ENCODE data around the gene ZMYND15.

The ZMYND15 gene

DNA sequence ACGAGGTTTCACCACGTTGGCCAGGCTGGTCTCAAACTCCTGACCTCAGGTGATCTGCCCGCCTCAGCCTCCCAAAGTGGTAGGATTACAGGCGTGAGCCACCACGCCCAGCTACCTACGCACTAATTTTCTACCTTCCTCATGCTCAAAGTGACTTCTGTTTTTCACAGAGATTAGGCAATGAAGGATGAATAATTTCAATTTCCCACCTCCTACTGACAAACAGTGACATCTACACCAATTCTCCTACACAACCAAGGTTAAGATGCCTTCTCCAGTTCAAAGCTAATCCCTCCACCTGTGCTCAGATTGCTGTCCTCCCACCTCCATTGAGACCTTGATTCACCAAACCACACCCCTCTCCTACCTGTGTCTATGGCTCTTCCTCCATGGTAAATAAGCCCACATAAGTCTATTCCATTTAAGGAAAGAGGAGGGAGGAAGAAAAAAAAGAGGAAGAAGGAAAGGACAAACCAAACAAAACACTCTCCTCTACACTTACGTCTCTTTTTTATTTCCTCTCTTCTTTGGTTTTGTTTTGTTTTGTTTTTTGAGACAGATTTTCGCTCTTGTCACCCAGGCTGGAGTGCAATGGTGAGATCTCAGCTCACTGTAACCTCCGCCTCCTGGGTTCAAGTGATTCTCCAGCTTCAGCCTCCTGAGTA is 13.9 kb upstream of the ZMYND15 start:
- TF ChIP-seq, protein P1, sequence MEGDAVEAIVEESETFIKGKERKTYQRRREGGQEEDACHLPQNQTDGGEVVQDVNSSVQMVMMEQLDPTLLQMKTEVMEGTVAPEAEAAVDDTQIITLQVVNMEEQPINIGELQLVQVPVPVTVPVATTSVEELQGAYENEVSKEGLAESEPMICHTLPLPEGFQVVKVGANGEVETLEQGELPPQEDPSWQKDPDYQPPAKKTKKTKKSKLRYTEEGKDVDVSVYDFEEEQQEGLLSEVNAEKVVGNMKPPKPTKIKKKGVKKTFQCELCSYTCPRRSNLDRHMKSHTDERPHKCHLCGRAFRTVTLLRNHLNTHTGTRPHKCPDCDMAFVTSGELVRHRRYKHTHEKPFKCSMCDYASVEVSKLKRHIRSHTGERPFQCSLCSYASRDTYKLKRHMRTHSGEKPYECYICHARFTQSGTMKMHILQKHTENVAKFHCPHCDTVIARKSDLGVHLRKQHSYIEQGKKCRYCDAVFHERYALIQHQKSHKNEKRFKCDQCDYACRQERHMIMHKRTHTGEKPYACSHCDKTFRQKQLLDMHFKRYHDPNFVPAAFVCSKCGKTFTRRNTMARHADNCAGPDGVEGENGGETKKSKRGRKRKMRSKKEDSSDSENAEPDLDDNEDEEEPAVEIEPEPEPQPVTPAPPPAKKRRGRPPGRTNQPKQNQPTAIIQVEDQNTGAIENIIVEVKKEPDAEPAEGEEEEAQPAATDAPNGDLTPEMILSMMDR (IDR thresholded peaks at IDR 0.05; ENCODE audit: insufficient read depth, low read length, poor library complexity, severe bottlenecking), result no peak
- no peaks in the 10 kb centered on the region for H3K36me3 ChIP-seq (ENCODE audit: control insufficient read depth, insufficient read depth, low read length)
- no peaks in the 10 kb centered on the region for H3K27me3 ChIP-seq (replicated peaks; ENCODE audit: control insufficient read depth, insufficient read depth, low read length)
- no peak for DNase-seq (ENCODE audit: extremely low read depth, insufficient read length)
- no peak overlapping the region for H3K4me3 ChIP-seq (replicated peaks; ENCODE audit: low read depth, low read length)

DNA sequence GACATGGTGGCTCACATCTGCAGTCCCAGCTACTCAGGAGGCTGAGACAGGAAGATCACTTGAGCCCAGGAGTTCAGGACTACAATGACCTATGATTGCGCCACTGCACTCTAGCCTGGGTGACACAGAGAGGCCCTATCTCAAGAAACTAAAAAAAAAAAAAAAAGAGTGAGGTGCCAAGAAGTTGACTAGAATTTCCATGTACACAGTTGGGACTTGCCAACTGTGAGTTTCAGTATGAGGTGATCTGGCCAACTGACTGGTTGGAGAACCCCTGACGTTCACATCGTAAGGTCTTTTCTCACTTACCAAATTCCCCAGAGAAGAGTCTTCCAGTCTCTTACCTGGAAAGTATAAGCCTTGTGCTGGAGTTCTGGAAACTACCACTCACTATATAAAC is 11.5 kb upstream of the ZMYND15 start:
- no peaks in the 10 kb centered on the region for H3K27me3 ChIP-seq (replicated peaks; ENCODE audit: control insufficient read depth, insufficient read depth, low read length)
- TF ChIP-seq, protein P1 (IDR thresholded peaks at IDR 0.05; ENCODE audit: insufficient read depth, low read length, poor library complexity, severe bottlenecking), result no peak
- no peaks in the 10 kb centered on the region for H3K36me3 ChIP-seq (ENCODE audit: control insufficient read depth, insufficient read depth, low read length)
- no peak for DNase-seq (ENCODE audit: extremely low read depth, insufficient read length)
- H3K4me3 ChIP-seq (replicated peaks; ENCODE audit: low read depth, low read length), result no peak overlapping the region

DNA sequence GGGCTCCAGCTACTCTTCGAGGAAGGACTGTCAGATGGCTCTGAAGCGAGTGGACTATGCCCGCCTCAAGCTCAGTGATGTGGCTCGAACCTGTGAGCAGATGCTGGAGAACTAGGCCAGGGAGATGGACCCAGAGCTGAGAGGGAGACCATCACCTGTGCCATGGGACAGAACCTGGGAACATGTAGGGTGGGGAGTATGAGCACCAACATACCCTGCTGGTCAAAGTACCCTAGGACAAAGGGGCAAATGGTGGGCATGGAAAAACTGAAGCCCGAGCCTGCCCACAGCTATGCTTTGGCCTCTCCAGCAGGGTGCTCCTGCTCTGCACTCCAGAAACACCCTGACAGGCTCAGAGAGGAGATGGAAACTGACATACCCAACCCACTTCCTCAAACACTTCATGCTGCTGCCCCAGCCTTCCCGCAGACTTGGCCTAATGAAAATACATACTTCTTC is 6.5 kb upstream of the ZMYND15 start:
- DNase-seq (ENCODE audit: extremely low read depth, insufficient read length), result no peak
- TF ChIP-seq, protein P1 (IDR thresholded peaks at IDR 0.05; ENCODE audit: insufficient read depth, low read length, poor library complexity, severe bottlenecking), result peak; percentile 59
- Histone ChIP-seq H3K27me3 (replicated peaks; ENCODE audit: control insufficient read depth, insufficient read depth, low read length) (no peaks in the 10 kb centered on the region), H3K36me3 (ENCODE audit: control insufficient read depth, insufficient read depth, low read length) (no peaks in the 10 kb centered on the region), H3K4me3 (replicated peaks; ENCODE audit: low read depth, low read length) (no peak overlapping the region)

DNA sequence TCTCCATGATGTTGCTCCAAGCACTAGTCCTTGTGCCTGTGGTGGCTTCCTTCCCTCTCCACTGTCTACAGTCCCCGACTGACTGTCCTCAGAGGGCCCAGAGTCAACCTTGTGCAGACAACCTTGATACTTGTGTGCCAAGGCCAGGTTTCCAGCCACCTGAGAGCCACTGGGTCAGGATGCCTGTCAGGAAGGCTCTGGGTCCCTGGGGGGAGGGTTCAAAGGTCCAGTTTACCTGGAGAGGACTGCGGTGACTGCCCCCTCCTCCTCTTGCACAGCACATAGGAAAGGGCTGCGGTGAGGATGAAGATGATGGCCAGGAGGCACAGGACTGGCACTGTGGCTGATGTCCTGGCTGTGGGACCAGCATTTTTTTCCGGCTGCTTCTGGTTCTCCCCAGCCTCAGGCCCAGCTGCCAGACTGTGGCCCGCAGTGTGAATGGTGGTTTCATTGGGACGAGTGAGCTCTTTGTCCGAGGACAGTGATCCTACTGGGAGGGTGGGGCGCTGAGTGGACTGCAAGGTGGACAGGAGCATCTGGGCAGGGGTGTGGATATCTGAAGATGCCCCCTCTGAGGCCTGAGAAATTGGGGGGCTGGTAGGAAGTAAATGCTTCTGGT is 4.7 kb upstream of the ZMYND15 start:
- Histone ChIP-seq H3K36me3 (ENCODE audit: control insufficient read depth, insufficient read depth, low read length) (no peaks in the 10 kb centered on the region), H3K4me3 (replicated peaks; ENCODE audit: low read depth, low read length) (no peak overlapping the region), H3K27me3 (replicated peaks; ENCODE audit: control insufficient read depth, insufficient read depth, low read length) (no peaks in the 10 kb centered on the region; the same call in 1 of the 2 replicates)
- TF ChIP-seq, protein P1 (IDR thresholded peaks at IDR 0.05; ENCODE audit: insufficient read depth, low read length, poor library complexity, severe bottlenecking), result no peak
- no peak for DNase-seq (ENCODE audit: extremely low read depth, insufficient read length)

DNA sequence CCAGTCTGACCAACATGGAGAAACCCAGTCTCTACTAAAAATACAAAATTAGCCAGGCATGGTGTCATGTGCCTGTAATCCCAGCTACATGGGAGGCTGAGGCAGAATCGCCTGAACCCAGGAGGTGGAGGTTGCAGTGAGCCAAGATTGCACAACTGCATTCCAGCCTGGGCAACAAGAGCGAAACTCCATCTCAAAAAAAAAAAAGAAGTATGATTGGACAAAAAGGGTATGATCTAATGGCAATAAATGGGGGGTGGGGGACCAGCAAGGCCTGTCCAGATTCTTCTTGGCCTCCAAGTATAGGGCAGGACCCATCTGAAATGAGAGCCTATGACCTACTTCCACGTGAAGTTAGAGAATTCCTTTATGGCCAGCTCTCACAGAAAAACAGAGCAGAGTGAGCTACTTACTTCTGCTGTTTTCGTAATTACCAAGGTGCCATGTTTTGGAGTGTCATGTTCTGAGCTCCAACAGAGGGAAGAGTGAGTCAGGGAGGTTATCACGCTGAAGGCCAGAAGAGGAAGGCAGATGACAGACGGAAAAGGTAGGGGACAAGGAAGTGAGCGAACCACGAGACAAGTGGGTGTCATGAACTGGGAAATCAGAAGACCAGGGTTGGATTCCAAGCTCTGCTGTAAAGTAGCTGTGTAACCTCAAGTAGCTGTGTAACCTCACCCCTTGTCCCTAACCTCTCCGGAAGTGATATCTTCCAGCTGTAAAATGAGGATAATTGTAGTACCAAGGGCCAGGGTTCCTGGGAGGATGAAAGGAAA is 3.6 kb upstream of the ZMYND15 start:
- TF ChIP-seq, protein P1 (IDR thresholded peaks at IDR 0.05; ENCODE audit: insufficient read depth, low read length, poor library complexity, severe bottlenecking), result no peak
- no peaks in the 10 kb centered on the region for H3K36me3 ChIP-seq (ENCODE audit: control insufficient read depth, insufficient read depth, low read length)
- DNase-seq (ENCODE audit: extremely low read depth, insufficient read length), result no peak
- H3K27me3 ChIP-seq (replicated peaks; ENCODE audit: control insufficient read depth, insufficient read depth, low read length), result no peaks in the 10 kb centered on the region; the same call in 1 of the 2 replicates
- H3K4me3 ChIP-seq (replicated peaks; ENCODE audit: low read depth, low read length), result no peak overlapping the region

All from GM06990 (cell line).